Measurements from ENCODE around the gene RMDN3.

DNA sequence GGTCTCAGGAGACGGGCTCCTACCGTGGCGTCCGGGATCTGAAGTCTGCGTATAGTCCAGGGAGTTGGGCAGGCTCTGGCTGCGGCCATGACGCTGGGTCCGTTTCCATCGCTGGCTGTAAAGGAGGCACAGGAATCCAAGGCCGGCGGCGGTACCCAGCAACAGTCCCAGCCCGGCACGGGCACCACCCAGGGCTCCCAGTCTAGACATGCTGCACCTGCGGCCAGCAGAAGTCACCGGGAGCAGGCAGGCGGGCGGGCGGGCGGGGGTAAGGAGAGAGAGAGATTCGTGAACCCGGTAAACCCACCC, 526 bp downstream of the RMDN3 start:
- no peak for TF ChIP-seq TCF4 (CRISPR knock-in tag; IDR thresholded peaks at IDR 0.05; ENCODE audit: borderline replicate concordance)
- no peak for TF ChIP-seq PATZ1 (CRISPR knock-in tag; IDR thresholded peaks at IDR 0.05; ENCODE audit: borderline replicate concordance)
- no peak for TF ChIP-seq ARNTL (CRISPR knock-in tag; IDR thresholded peaks at IDR 0.05; ENCODE audit: borderline replicate concordance, low read depth)
- no peak for TF ChIP-seq GLIS3 (CRISPR knock-in tag; IDR thresholded peaks at IDR 0.05)
- TF ChIP-seq CSDC2 (CRISPR knock-in tag; IDR thresholded peaks at IDR 0.05), result no peak
- no peak for TF ChIP-seq ISL1 (CRISPR knock-in tag; IDR thresholded peaks at IDR 0.05)
- TF ChIP-seq PPARA (CRISPR knock-in tag; IDR thresholded peaks at IDR 0.05; ENCODE audit: borderline replicate concordance), result no peak
